Measurements from ENCODE around the gene HINFP.

- TF ChIP-seq CHD1 (IDR thresholded peaks at IDR 0.05; ENCODE audit: low read depth, low read length) (no peak), GABPA (IDR thresholded peaks at IDR 0.05; ENCODE audit: borderline replicate concordance, insufficient read depth, low read length) (no peak), ATF3 (IDR thresholded peaks at IDR 0.05; ENCODE audit: insufficient read depth, low read depth, low read length) (no peak), EZH2 (IDR thresholded peaks at IDR 0.05; ENCODE audit: low read depth, low read length, severe bottlenecking) (peak; percentile 51), CTCF (IDR thresholded peaks at IDR 0.05; ENCODE audit: control extremely low read depth in 1 of 3, insufficient read depth in 1 of 3, low read depth in 1 of 3, low read length in 3 of 3) (no peak), TBP (IDR thresholded peaks at IDR 0.05; ENCODE audit: low read depth, low read length) (no peak), EP300 (IDR thresholded peaks at IDR 0.05; ENCODE audit: borderline replicate concordance in 1 of 2, low read depth in 2 of 2, low read length in 2 of 2) (no peak)
Observed at GRCh38 chr11:119148720-119149017, 27.3 kb downstream of the HINFP start.

All from H1 (cell line).